GM18861 (cell line): Measurements from ENCODE around the gene FAM151A.

Experiments
- ATAC-seq: cut with Tn5 transposase; IDR thresholded peaks from one replicate; pipeline ENCODE4 v1.9.1; 2021; ENCODE audit not compliant: unreplicated experiment

Gene FAM151A

GRCh38 chr1:54604572-54605370 is 18.6 kb downstream of the FAM151A start:
- ATAC-seq = no peak

- no peak for ATAC-seq
These were observed 19.3 kb downstream of the FAM151A start for GRCh38 chr1:54604051-54604450.

- no peak for ATAC-seq
These were observed 20.1 kb downstream of the FAM151A start for GRCh38 chr1:54603241-54603640.

GRCh38 chr1:54602554-54602953 is 20.8 kb downstream of the FAM151A start:
- no peak for ATAC-seq

- no peak for ATAC-seq
These were observed 21.6 kb downstream of the FAM151A start for GRCh38 chr1:54601730-54602129.

- no peak for ATAC-seq
These were observed 22.2 kb downstream of the FAM151A start for GRCh38 chr1:54600947-54601721.

GRCh38 chr1:54599211-54599823 is 24.0 kb downstream of the FAM151A start:
- ATAC-seq = no peak

- ATAC-seq = no peak
These were observed 25.8 kb downstream of the FAM151A start for GRCh38 chr1:54597455-54598030.

- ATAC-seq = no peak
These were observed 26.6 kb downstream of the FAM151A start for GRCh38 chr1:54596756-54597155.

- ATAC-seq = no peak
These were observed 27.3 kb downstream of the FAM151A start for GRCh38 chr1:54595956-54596498.

GRCh38 chr1:54594463-54594862 is 28.9 kb downstream of the FAM151A start:
- ATAC-seq = no peak

- no peak for ATAC-seq
These were observed 29.7 kb downstream of the FAM151A start for GRCh38 chr1:54593571-54594160.

- ATAC-seq = no peak
These were observed 32.1 kb downstream of the FAM151A start for GRCh38 chr1:54591127-54591756.

- no peak for ATAC-seq
These were observed 34.9 kb downstream of the FAM151A start for GRCh38 chr1:54588377-54588776.

- ATAC-seq = no peak
These were observed 37.9 kb downstream of the FAM151A start for GRCh38 chr1:54585181-54586066.

GRCh38 chr1:54584575-54584974 is 38.8 kb downstream of the FAM151A start:
- ATAC-seq = no peak

GRCh38 chr1:54583871-54584270 is 39.5 kb downstream of the FAM151A start:
- no peak for ATAC-seq

GRCh38 chr1:54583307-54583686 is 40.0 kb downstream of the FAM151A start:
- no peak for ATAC-seq

- no peak for ATAC-seq
These were observed 40.6 kb downstream of the FAM151A start for GRCh38 chr1:54582566-54583306.
